IMR-90 (cell line): ENCODE measurements around the gene ACTRT2.

Experiments used
- BHLHE40 ChIP-seq: fragments of 150-350 bp; IDR thresholded peaks from 2 replicates; pipeline ENCODE4 v1.6.1; 2016; ENCODE audit warnings: mild to moderate bottlenecking, low read depth, low read length
- CHD1 ChIP-seq: IDR thresholded peaks from 2 replicates; pipeline ENCODE4 v1.6.1; 2012; ENCODE audit warnings: low read depth, low read length, improper control_type of control experiment
- FOS ChIP-seq: fragments of 150-350 bp; IDR thresholded peaks from 2 replicates; pipeline ENCODE4 v1.6.1; 2016; ENCODE audit warnings: low read depth, low read length
- MAZ ChIP-seq: IDR thresholded peaks from 2 replicates; pipeline ENCODE4 v1.6.1; 2012; ENCODE audit warnings: low read depth, mild to moderate bottlenecking, low read length, improper control_type of control experiment, moderate library complexity, borderline replicate concordance

GRCh38 chr1:3022511-3022973, 1.3 kb downstream of the ACTRT2 start:
- no peak for TF ChIP-seq CHD1
- TF ChIP-seq FOS: no peak
- TF ChIP-seq MAZ: no peak
- no peak for TF ChIP-seq BHLHE40
